Heart left ventricle (tissue), 16 donors: Measurements from ENCODE around the gene TRPM3. TPM values are rescaled to one million over a fixed set of nuclear protein-coding genes. Genes with fewer than 3 reads are reported as not detected.

Source experiments
- ATAC-seq, 4 donors: fragments of 200-7000 bp; cut with Tn5 transposase; one replicate each; pipeline ENCODE4 v1.9.1; 2020 to 2022; ENCODE audit warnings: moderate library complexity in 4 of 4, mild to moderate bottlenecking in 3 of 4, moderate number of reproducible peaks in 1 of 4
- DNase-seq, 5 donors: peaks; one replicate each; pipeline ENCODE4 v3.0.0-alpha.2; 2020
- H3K27ac ChIP-seq, 12 donors: fragments of 200-600 bp; sonication (generic) in 4 of 12; one replicate each; pipeline versions ENCODE4 v1.5.0 to v1.8.0; 2016 to 2022; ENCODE audit warnings: mild to moderate bottlenecking in 2 of 12
- H3K27me3 ChIP-seq, 9 donors: fragments of 200-600 bp; sonication (generic) in 2 of 9; one replicate each; pipeline versions ENCODE4 v1.5.1 to v1.8.0; 2016 to 2022; ENCODE audit warnings: mild to moderate bottlenecking in 3 of 9
- H3K36me3 ChIP-seq, 9 donors: fragments of 200-600 bp; sonication (generic) in 2 of 9; one replicate each; pipeline versions ENCODE4 v1.5.0 to v1.8.0; 2018 to 2022; ENCODE audit warnings: mild to moderate bottlenecking in 2 of 9
- H3K4me1 ChIP-seq, 12 donors: fragments of 200-600 bp; sonication (generic) in 4 of 12; one replicate each; pipeline versions ENCODE4 v1.5.0 to v1.8.0; 2016 to 2022; ENCODE audit warnings: mild to moderate bottlenecking in 3 of 12
- H3K4me3 ChIP-seq, 12 donors: fragments of 200-600 bp; sonication (generic) in 4 of 12; one replicate each; pipeline versions ENCODE4 v1.5.0 to v1.8.0; 2017 to 2022; ENCODE audit warnings: mild to moderate bottlenecking in 9 of 12, moderate library complexity in 4 of 12
- H3K9me3 ChIP-seq, 12 donors: fragments of 200-600 bp; sonication (generic) in 4 of 12; one replicate each; pipeline versions ENCODE4 v1.5.0 to v1.8.0; 2016 to 2022; ENCODE audit warnings: mild to moderate bottlenecking in 1 of 12
- POLR2A ChIP-seq, 2 donors: fragments of 450-650 bp; IDR thresholded peaks; one replicate each; pipeline ENCODE4 v1.6.1; 2017; ENCODE audit warnings: antibody characterized with exemption in 2 of 2, mild to moderate bottlenecking in 2 of 2, moderate library complexity in 2 of 2
- WGBS, 4 donors: extraction: QIAGEN DNeasy Blood & Tissue Kit in 2 of 4; methylation state at CpG; one replicate each; pipeline versions ENCODE4 v1.1.5 to v1.1.7; 2013 to 2018; 5-methylcytosine and 5-hydroxymethylcytosine counted together
- intact Hi-C, 10 donors: fragments of 100-400 bp; cut with DNase I; formaldehyde crosslinking; loops; one replicate each; pipeline versions ENCODE4 v1.11.1 to v1.14.2; 2022
- microRNA counts, 2 donors: library from miRNA; unstranded; fragments of <30 nt; microRNA quantifications; one replicate each; lab custom pipeline; 2016
- microRNA-seq, 4 donors: library from miRNA; unstranded; fragments of <30 nt; microRNA quantifications; one replicate each; pipeline versions ENCODE4 to v1.2.0, GENCODE V29; 2017 to 2020
- polyA plus RNA-seq, 2 donors: library from polyadenylated mRNA; stranded (reverse); fragments of 200-250 nt; gene quantifications; one replicate each; pipeline ENCODE4 v1.2.3, GENCODE V29; 2013
- total RNA-seq, 9 donors: library from RNA; depleted of rRNA in 2 of 9; stranded (reverse); fragments of >200 nt in 2 of 9; fragmentation: NEBNext Ultra II Directional in 3 of 9; extraction: Animal tissue kit (Norgen Biotek cat#: 25700) in 3 of 9; gene quantifications; one replicate each; pipeline versions ENCODE4 v1.1.0 to v1.2.4, GENCODE V29; 2016 to 2023
- TF ChIP-seq, protein P1 (sequence below), 12 donors: fragments of 200-600 bp; sonication (generic) in 4 of 12; IDR thresholded peaks; one replicate each; pipeline versions ENCODE4 v1.5.0 to v1.8.0; 2018 to 2022; ENCODE audit warnings: antibody characterized with exemption in 12 of 12, mild to moderate bottlenecking in 5 of 12
- donor health status: ischemic (EF 13 %, LVEDD 7.1; RV severe dilation, severe dysfunction).
- donor health status: healthy with polysubstance abuse.
- donor health status: DM: no; HTN: yes; CAD: no.
- donor health status: DM: no; HTN: no; CAD: no.
- donor health status: ischemic (EF 25% LVEDD 6.9; RV normal size, moderate dysfunction).
- donor health status: ischemic (EF 25% LVEDD 5.7; RV mildly dilated, moderate dysfunction).
- donor health status: healthy.
- donor health status: DM: yes; HTN: yes; CAD: no.
- donor health status: ischemic (EF 35%, LVEDD 5.7; RV mildly dilated, moderate dysfunction).
- donor health status: nonischemic (EF 11% LVEDD 7.7; RV severe dilation, severe dysfunction).
- donor health status: DM: yes; HTN: yes; CAD: no.
- donor health status: PGD.
- donor health status: ischemic (EF 29% LVEDD 5.4; RV normal size, mild dysfunction).
- donor health status: nonischemic (EF 23%, LVEDD 6.1; RV moderate dilation, normal function).

TRPM3 gene
- total and polyA plus RNA-seq, 11 donors, result 0.02 to 0.91 (median 0.10) TPM; not detected in 1

- H3K9me3 ChIP-seq, result no peaks in the 10 kb centered on the region
- H3K4me3 ChIP-seq, result peak overlapping the region in 5 of 12 donors; percentile 2 to 31 (median 9)
- H3K27ac ChIP-seq, result peak overlapping the region; percentile 86 to 97 (median 92)
- intact Hi-C loops, result loop anchor here (1.0 to 10.0 kb wide), 10 partner anchors 43 to 128 kb away; partner anchors contain the start of gene KLF9 (in 2 of the 10)
- no peaks in the 10 kb centered on the region for H3K27me3 ChIP-seq
- H3K36me3 ChIP-seq, result no peaks in the 10 kb centered on the region
- H3K4me1 ChIP-seq, result peaks cover 25 to 92% (median 59%) of the 10 kb centered on the region in 12 donors
- WGBS, 4 donors, result 1 to 15% (median 2%) methylated on average over 15 of the region's 15 CpGs
- DNase-seq, result peak; percentile 63 to 95 (median 87)
- peak; percentile 85 to 93 (median 90) for ATAC-seq
- TF ChIP-seq, protein P1, sequence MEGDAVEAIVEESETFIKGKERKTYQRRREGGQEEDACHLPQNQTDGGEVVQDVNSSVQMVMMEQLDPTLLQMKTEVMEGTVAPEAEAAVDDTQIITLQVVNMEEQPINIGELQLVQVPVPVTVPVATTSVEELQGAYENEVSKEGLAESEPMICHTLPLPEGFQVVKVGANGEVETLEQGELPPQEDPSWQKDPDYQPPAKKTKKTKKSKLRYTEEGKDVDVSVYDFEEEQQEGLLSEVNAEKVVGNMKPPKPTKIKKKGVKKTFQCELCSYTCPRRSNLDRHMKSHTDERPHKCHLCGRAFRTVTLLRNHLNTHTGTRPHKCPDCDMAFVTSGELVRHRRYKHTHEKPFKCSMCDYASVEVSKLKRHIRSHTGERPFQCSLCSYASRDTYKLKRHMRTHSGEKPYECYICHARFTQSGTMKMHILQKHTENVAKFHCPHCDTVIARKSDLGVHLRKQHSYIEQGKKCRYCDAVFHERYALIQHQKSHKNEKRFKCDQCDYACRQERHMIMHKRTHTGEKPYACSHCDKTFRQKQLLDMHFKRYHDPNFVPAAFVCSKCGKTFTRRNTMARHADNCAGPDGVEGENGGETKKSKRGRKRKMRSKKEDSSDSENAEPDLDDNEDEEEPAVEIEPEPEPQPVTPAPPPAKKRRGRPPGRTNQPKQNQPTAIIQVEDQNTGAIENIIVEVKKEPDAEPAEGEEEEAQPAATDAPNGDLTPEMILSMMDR (IDR thresholded peaks at IDR 0.05), result no peak
- TF ChIP-seq POLR2A (IDR thresholded peaks at IDR 0.05), result peak; percentile 23 to 62
Measured at GRCh38 chr9:70480405-70480980, 640.9 kb downstream of the TRPM3 start.

DNA sequence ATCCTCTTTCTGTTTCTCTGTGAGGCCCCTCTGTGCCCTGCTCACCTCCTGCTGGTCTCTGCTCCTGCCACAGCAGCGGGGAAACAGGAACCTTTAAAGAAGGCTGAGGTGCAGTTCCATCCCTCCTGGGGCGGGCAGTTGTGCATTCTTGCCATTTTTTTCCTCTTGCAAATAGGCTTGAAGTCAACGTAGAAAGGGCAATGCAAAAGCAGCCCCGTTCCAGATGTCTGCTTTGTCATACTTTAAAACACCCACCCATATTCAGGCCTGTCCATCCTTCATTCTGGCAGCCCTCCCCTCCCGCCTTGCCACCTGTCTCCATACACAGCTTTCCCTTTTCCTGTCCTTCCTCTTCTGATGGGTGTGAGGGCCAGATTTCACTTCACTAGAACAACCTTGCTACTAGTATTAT is 641.5 kb downstream of the TRPM3 start:
- intact Hi-C loops, result loop anchor here (1.0 to 10.0 kb wide), 12 partner anchors 43 to 128 kb away; partner anchors contain the start of gene KLF9 (in 2 of the 10)
- H3K4me3 ChIP-seq, result peak overlapping the region in 3 of 12 donors; percentile 9 to 31 (median 11)
- 56 to 63% (median 62%) methylated on average over 5 of the region's 5 CpGs for WGBS, 4 donors
- H3K27me3 ChIP-seq, result no peaks in the 10 kb centered on the region
- no peaks in the 10 kb centered on the region for H3K36me3 ChIP-seq
- TF ChIP-seq, protein P1 (IDR thresholded peaks at IDR 0.05), result no peak
- no peak for TF ChIP-seq POLR2A (IDR thresholded peaks at IDR 0.05)
- ATAC-seq (peak in 3 of 4 donors; percentile 4 to 25 (median 5)), DNase-seq (peak in 1 of 5 donors; percentile 57)
- peaks cover 21 to 91% (median 55%) of the 10 kb centered on the region in 12 donors for H3K4me1 ChIP-seq
- H3K27ac ChIP-seq, result peak overlapping the region; percentile 86 to 97 (median 92)
- H3K9me3 ChIP-seq, result no peaks in the 10 kb centered on the region

MicroRNAs encoded within 50 kb of the gene (microRNA counts, 767-probe panel; counts per million panel counts)
- microRNA hsa-miR-204-5p (lab: Ali Mortazavi, UCI), result 1,287 to 2,425 counts per million in 2 donors

Small RNAs within 50 kb of the gene (microRNA-seq; reads per million reads assigned to microRNA genes)
- gene MIR204, result 8.4 to 76.9 (median 30.8) reads per million in 4 donors
